ENCODE data around the gene YPEL2. TPM values are rescaled to one million over a fixed set of nuclear protein-coding genes. Genes with fewer than 3 reads are reported as not detected.

The YPEL2 gene
- total RNA-seq, 6 experiments from 2014 or later = 9.2 to 23.3 (median 15.2) TPM

GRCh38 chr17:59337741-59338299 is 6.4 kb downstream of the YPEL2 start:
- H3K4me3 ChIP-seq = no peak overlapping the region
- H3K36me3 ChIP-seq = no peaks in the 10 kb centered on the region
- no peaks in the 10 kb centered on the region for H3K27me3 ChIP-seq
- 84% methylated on average over 3 of the region's 5 CpGs for WGBS (ENCODE audit: insufficient coverage, low coverage, low lambda C conversion rate, missing lambda C conversion rate)
- H3K9me3 ChIP-seq = no peaks in the 10 kb centered on the region
- H3K27ac ChIP-seq = no peak overlapping the region
- TF ChIP-seq POLR2A (IDR thresholded peaks at IDR 0.05) = no peak
- TF ChIP-seq, protein P1, sequence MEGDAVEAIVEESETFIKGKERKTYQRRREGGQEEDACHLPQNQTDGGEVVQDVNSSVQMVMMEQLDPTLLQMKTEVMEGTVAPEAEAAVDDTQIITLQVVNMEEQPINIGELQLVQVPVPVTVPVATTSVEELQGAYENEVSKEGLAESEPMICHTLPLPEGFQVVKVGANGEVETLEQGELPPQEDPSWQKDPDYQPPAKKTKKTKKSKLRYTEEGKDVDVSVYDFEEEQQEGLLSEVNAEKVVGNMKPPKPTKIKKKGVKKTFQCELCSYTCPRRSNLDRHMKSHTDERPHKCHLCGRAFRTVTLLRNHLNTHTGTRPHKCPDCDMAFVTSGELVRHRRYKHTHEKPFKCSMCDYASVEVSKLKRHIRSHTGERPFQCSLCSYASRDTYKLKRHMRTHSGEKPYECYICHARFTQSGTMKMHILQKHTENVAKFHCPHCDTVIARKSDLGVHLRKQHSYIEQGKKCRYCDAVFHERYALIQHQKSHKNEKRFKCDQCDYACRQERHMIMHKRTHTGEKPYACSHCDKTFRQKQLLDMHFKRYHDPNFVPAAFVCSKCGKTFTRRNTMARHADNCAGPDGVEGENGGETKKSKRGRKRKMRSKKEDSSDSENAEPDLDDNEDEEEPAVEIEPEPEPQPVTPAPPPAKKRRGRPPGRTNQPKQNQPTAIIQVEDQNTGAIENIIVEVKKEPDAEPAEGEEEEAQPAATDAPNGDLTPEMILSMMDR (IDR thresholded peaks at IDR 0.05) = no peak
- intact Hi-C loops (cut with DNase I) = no loop called here
- H3K4me1 ChIP-seq = peaks cover 0 to 53% (median 22%) of the 10 kb centered on the region in 4 donors
- DNase-seq (no peak), ATAC-seq (no peak)

DNA sequence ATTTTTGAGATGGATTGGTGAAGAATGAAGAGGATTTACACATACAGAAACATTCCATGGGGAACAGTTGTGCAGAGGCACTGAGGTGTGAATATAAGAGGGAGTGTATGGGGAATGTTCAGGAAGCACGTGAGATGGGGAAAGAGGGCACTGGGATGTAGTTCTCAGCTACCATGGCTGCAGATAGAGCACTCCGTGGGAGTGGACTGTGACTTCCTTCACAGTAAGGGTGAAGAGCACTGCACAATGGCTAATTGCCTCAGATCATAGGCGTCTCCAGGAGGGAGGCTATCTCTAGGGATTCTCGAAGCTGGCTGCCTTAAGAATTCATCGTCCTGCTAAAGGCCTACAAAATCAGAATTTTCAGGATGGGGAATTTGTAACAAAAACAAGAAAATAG is 7.0 kb downstream of the YPEL2 start:
- intact Hi-C loops (cut with DNase I) = no loop called here
- no peak for ATAC-seq
- TF ChIP-seq, protein P1 (IDR thresholded peaks at IDR 0.05) = no peak
- no peak for TF ChIP-seq POLR2A (IDR thresholded peaks at IDR 0.05)
- DNase-seq = no peak
- Histone ChIP-seq H3K36me3 (no peaks in the 10 kb centered on the region), H3K4me1 (peaks cover 0 to 50% (median 18%) of the 10 kb centered on the region in 4 donors), H3K27ac (no peak overlapping the region), H3K9me3 (no peaks in the 10 kb centered on the region), H3K27me3 (no peaks in the 10 kb centered on the region), H3K4me3 (no peak overlapping the region)
- WGBS (ENCODE audit: insufficient coverage, low coverage, low lambda C conversion rate, missing lambda C conversion rate) = 84% methylated on average over 5 of the region's 5 CpGs

GRCh38 chr17:59341922-59342321 is 10.5 kb downstream of the YPEL2 start:
- intact Hi-C loops (cut with DNase I) = no loop called here
- H3K36me3 ChIP-seq = no peaks in the 10 kb centered on the region
- H3K4me1 ChIP-seq = peaks cover 0 to 20% (median 7%) of the 10 kb centered on the region in 4 donors
- no peaks in the 10 kb centered on the region for H3K27me3 ChIP-seq
- no peak overlapping the region for H3K27ac ChIP-seq
- ATAC-seq = no peak
- H3K4me3 ChIP-seq = no peak overlapping the region
- no peak for DNase-seq
- TF ChIP-seq, protein P1 (IDR thresholded peaks at IDR 0.05) = no peak
- no peak for TF ChIP-seq POLR2A (IDR thresholded peaks at IDR 0.05)
- no peaks in the 10 kb centered on the region for H3K9me3 ChIP-seq
- WGBS (ENCODE audit: insufficient coverage, low coverage, low lambda C conversion rate, missing lambda C conversion rate) = 36% methylated on average over 3 of the region's 3 CpGs

DNA sequence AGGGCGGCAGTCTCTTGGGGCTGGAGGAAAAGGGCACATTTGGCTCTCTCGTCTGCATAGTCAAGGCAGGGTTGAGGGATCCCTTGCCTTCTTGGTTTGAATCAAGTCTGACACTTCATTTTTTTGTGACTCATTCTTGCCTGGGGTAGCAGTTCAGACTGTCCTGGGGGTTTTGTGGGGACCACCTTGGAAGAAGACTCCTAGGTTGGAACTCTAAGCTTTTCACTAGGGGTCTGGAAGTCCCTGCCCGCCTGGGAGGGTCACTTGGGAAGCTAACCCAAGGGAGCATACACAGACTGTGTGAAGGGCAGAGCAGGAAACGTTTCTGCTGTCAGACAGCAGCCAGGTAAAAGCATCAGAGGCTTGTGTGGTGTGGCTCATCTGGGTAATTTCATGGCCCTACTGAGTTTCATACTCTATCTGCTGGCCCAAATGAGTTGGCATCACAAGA is 11.3 kb downstream of the YPEL2 start:
- no peaks in the 10 kb centered on the region for H3K36me3 ChIP-seq
- H3K4me3 ChIP-seq = no peak overlapping the region
- ATAC-seq (no peak), DNase-seq (no peak)
- intact Hi-C loops (cut with DNase I) = no loop called here
- no peaks in the 10 kb centered on the region for H3K27me3 ChIP-seq
- TF ChIP-seq, protein P1 (IDR thresholded peaks at IDR 0.05) = no peak
- TF ChIP-seq POLR2A (IDR thresholded peaks at IDR 0.05) = no peak
- H3K9me3 ChIP-seq = no peaks in the 10 kb centered on the region
- H3K27ac ChIP-seq = no peak overlapping the region
- peaks cover 0 to 20% (median 7%) of the 10 kb centered on the region in 4 donors for H3K4me1 ChIP-seq
- 47% methylated on average over 4 of the region's 4 CpGs for WGBS (ENCODE audit: insufficient coverage, low coverage, low lambda C conversion rate, missing lambda C conversion rate)
